Lung (tissue), 12 donors: ENCODE measurements around the gene TRAPPC11. TPM values are rescaled to one million over a fixed set of nuclear protein-coding genes. Genes with fewer than 3 reads are reported as not detected.

Experiments
- ATAC-seq: fragments of 200-7000 bp; cut with Tn5 transposase; one replicate; pipeline ENCODE4 v1.9.1; 2020; ENCODE audit warnings: moderate number of reproducible peaks; ENCODE audit not compliant: insufficient read depth, low FRiP score
- DNase-seq, 3 donors: peaks; one replicate each; pipeline ENCODE4 v3.0.0-alpha.2; 2013 to 2017
- H3K27ac ChIP-seq, 2 donors: one replicate each; pipeline ENCODE4 v1.5.1; 2013; ENCODE audit warnings: mild to moderate bottlenecking in 2 of 2, moderate library complexity in 2 of 2, control low read depth in 1 of 2, inconsistent platforms in 1 of 2, low read depth in 1 of 2, low read length in 1 of 2
- H3K27me3 ChIP-seq, 3 donors: one replicate each; pipeline ENCODE4 v1.5.1; 2013; ENCODE audit warnings: low read length in 2 of 3; ENCODE audit not compliant: control insufficient read depth in 3 of 3, insufficient read depth in 3 of 3
- H3K36me3 ChIP-seq, 4 donors: one replicate each; pipeline ENCODE4 v1.5.1; 2013; ENCODE audit warnings: low read length in 4 of 4, mild to moderate bottlenecking in 1 of 4, moderate library complexity in 1 of 4; ENCODE audit not compliant: control insufficient read depth in 4 of 4, insufficient read depth in 4 of 4
- H3K4me1 ChIP-seq, 5 donors: one replicate each; pipeline ENCODE4 v1.5.1; 2013; ENCODE audit warnings: low read length in 5 of 5, mild to moderate bottlenecking in 2 of 5, moderate library complexity in 1 of 5; ENCODE audit not compliant: control insufficient read depth in 5 of 5, insufficient read depth in 5 of 5
- H3K4me3 ChIP-seq: one replicate; pipeline ENCODE4 v1.5.1; 2013; ENCODE audit warnings: mild to moderate bottlenecking, control low read depth, moderate library complexity
- H3K9ac ChIP-seq, 2 donors: one replicate each; pipeline ENCODE4 v1.5.1; 2013; ENCODE audit warnings: low read length in 2 of 2, control low read depth in 1 of 2; ENCODE audit not compliant: insufficient read depth in 1 of 2
- H3K9me3 ChIP-seq, 4 donors: one replicate each; pipeline ENCODE4 v1.5.1; 2013; ENCODE audit warnings: low read length in 3 of 4, mild to moderate bottlenecking in 1 of 4, moderate library complexity in 1 of 4; ENCODE audit not compliant: control insufficient read depth in 4 of 4, insufficient read depth in 3 of 4
- CTCF ChIP-seq: IDR thresholded peaks from 2 replicates; pipeline ENCODE4 v1.5.1; 2012; ENCODE audit warnings: mild to moderate bottlenecking; ENCODE audit errors: control extremely low read depth, extremely low read depth
- WGBS, 2 donors: extraction: QIAGEN DNeasy Blood & Tissue Kit; methylation state at CpG; one replicate each; pipeline ENCODE4 v1.1.7; 2013; 5-methylcytosine and 5-hydroxymethylcytosine counted together
- polyA plus RNA-seq, 2 donors: library from polyadenylated mRNA; stranded (reverse); fragments of 200-250 nt; gene quantifications; one replicate each; pipeline ENCODE4 v1.2.1, GENCODE V29; 2013
- total RNA-seq, 2 donors: library from RNA; depleted of rRNA in 1 of 2; stranded (reverse); fragments of >200 nt in 1 of 2; gene quantifications; one replicate each; pipeline ENCODE4 v1.2.1, GENCODE V29; 2014 to 2021
- donor health status: control.
- donor health status: control.
- donor health status: Bipolar disorder and iron deficiency.
- donor health status: healthy.
- donor health status: DM: yes; HTN: yes; CAD: no.

The TRAPPC11 gene
- total and polyA plus RNA-seq, 4 donors = 15.5 to 80.1 (median 25.4) TPM

DNA sequence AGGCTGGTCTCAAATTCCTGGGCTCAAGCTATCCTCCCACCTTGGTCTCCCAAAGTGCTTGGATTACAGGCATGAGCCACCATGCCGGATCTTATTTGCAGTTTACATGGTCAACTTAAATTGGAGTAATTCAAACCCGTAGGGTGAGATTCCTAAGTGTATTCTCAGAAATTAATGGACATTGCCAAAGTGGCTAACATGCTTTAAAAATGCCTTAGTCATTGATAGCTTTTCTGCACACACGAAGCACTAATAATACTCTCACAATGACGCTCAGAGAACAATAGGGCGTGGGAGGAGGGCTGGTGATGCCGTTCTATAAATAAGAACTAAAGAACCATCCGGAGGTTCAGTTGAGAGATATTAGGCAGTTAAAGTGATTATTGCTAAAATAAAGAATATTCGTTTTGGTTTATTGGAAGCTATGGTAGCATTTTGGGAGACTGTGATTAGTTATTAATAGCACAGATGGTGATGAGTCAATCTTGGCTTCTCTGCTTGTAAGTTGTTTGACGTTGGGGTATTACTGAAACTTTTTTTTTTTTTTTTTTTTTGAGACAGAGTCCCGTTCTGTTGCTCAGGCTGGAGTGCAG lies 79.1 kb downstream of the TRAPPC11 start:
- no peaks in the 10 kb centered on the region for H3K27me3 ChIP-seq
- DNase-seq (peak in 1 of 3 donors; percentile 29), ATAC-seq (no peak)
- TF ChIP-seq CTCF = no peak
- no peaks in the 10 kb centered on the region for H3K9me3 ChIP-seq
- H3K9ac ChIP-seq = no peak overlapping the region
- no peaks in the 10 kb centered on the region for H3K36me3 ChIP-seq
- 44 to 72% methylated on average over 10 of the region's 10 CpGs for WGBS, 2 donors
- no peak overlapping the region for H3K27ac ChIP-seq
- H3K4me1 ChIP-seq = peaks cover 0 to 2% (median 0%) of the 10 kb centered on the region in 5 donors
- no peak overlapping the region for H3K4me3 ChIP-seq

GRCh38 chr4:183738961-183739360 lies 79.9 kb downstream of the TRAPPC11 start:
- DNase-seq (no peak), ATAC-seq (no peak)
- H3K4me1 ChIP-seq = peaks cover 0 to 2% (median 0%) of the 10 kb centered on the region in 5 donors
- H3K9ac ChIP-seq = no peak overlapping the region
- H3K4me3 ChIP-seq = no peak overlapping the region
- no peaks in the 10 kb centered on the region for H3K9me3 ChIP-seq
- no peak for TF ChIP-seq CTCF
- H3K27me3 ChIP-seq = no peaks in the 10 kb centered on the region
- H3K36me3 ChIP-seq = no peaks in the 10 kb centered on the region
- no peak overlapping the region for H3K27ac ChIP-seq
- WGBS, 2 donors = 90 to 92% methylated on average over 4 of the region's 4 CpGs

DNA sequence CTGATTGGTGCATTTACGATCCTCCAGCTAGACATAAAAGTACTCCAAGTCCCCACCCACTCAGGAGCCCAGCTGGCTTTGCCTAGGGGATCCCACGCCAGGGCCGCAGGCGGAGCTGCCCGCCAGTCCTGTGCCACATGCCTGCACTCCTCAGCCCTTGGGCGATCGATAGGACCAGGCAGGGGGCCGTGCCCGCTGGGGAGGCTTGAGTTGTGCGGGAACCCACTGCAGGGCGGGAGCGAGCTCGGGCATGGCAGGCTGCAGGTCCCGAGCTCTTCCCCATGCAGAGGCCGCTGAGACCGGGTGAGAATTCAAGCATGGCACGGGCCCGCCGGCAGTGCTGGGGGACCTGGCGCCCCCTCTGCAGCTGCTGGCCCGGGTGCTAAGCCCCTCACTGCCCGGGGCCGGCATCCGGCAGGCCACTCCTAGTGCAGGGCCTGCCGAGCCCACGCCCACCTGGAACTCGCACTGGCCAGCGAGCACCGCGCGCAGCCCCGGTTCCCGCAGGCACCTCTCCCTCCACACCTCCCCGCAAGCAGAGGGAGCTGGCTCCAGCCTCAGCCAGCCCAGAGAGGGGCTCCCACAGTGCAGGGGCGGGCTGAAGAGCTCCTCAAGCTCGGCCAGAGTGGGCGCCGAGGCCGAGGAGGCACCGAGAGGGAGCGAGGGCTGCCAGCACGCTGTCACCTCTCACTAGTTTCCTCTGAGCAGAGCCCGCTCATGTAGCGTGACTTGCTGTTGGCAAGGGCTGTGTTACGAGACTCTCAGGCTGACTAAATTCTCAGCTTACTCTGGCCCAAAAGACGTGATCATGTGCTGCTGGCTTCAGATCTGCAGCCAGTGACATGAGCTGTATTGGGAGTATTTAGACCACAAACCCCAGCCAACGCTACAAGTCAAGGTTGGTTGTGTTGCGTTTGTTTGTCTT lies 87.5 kb downstream of the TRAPPC11 start:
- DNase-seq = no peak
- Histone ChIP-seq H3K36me3 (no peaks in the 10 kb centered on the region), H3K27ac (no peak overlapping the region), H3K27me3 (no peaks in the 10 kb centered on the region), H3K9me3 (peaks cover 0 to 3% (median 1%) of the 10 kb centered on the region in 4 donors), H3K4me1 (peaks cover 0 to 7% (median 0%) of the 10 kb centered on the region in 5 donors), H3K4me3 (no peak overlapping the region), H3K9ac (no peak overlapping the region)
- no peak for TF ChIP-seq CTCF
- no peak for ATAC-seq
- WGBS, 2 donors = 93 to 95% methylated on average over 48 of the region's 48 CpGs
